UCSD-AML1 (cell line): ENCODE data around the gene MUC2.

Experiments used
- DNase-seq: peaks from one replicate; lab custom pipeline; 2025; ENCODE audit not compliant: unreplicated experiment; lab: John Stamatoyannopoulos, UW

Gene MUC2

GRCh38 chr11:1050581-1051355 lies 23.9 kb upstream of the MUC2 start:
- DNase-seq: peak; percentile 79

GRCh38 chr11:1051356-1052132 lies 23.1 kb upstream of the MUC2 start:
- DNase-seq: no peak

GRCh38 chr11:1052133-1053011 lies 22.3 kb upstream of the MUC2 start:
- no peak for DNase-seq

GRCh38 chr11:1053121-1053901 lies 21.4 kb upstream of the MUC2 start:
- DNase-seq: peak; percentile 33

- no peak for DNase-seq
Observed at GRCh38 chr11:1054143-1055108, 20.2 kb upstream of the MUC2 start.

GRCh38 chr11:1055109-1055703 lies 19.5 kb upstream of the MUC2 start:
- no peak for DNase-seq

GRCh38 chr11:1055990-1056771 lies 18.5 kb upstream of the MUC2 start:
- no peak for DNase-seq

- no peak for DNase-seq
Observed at GRCh38 chr11:1057806-1058205, 16.9 kb upstream of the MUC2 start.

- DNase-seq: no peak
Observed at GRCh38 chr11:1059759-1060158, 14.9 kb upstream of the MUC2 start.

- no peak for DNase-seq
Observed at GRCh38 chr11:1060410-1060809, 14.3 kb upstream of the MUC2 start.

GRCh38 chr11:1060852-1061616 lies 13.6 kb upstream of the MUC2 start:
- no peak for DNase-seq

GRCh38 chr11:1062075-1062820 lies 12.4 kb upstream of the MUC2 start:
- no peak for DNase-seq

- no peak for DNase-seq
Observed at GRCh38 chr11:1064167-1064566, 10.5 kb upstream of the MUC2 start.

- DNase-seq: no peak
Observed at GRCh38 chr11:1067812-1068496, 6.7 kb upstream of the MUC2 start.

- no peak for DNase-seq
Observed at GRCh38 chr11:1069740-1070139, 4.9 kb upstream of the MUC2 start.
